SKM-1 treated with dmso at 0.1 percent for 144 hours (cell line): Measurements from ENCODE around the gene ITGAD.

Experiments used
- DNase-seq: peaks from one replicate; lab custom pipeline; 2025; ENCODE audit not compliant: unreplicated experiment; lab: John Stamatoyannopoulos, UW

The ITGAD gene

DNA sequence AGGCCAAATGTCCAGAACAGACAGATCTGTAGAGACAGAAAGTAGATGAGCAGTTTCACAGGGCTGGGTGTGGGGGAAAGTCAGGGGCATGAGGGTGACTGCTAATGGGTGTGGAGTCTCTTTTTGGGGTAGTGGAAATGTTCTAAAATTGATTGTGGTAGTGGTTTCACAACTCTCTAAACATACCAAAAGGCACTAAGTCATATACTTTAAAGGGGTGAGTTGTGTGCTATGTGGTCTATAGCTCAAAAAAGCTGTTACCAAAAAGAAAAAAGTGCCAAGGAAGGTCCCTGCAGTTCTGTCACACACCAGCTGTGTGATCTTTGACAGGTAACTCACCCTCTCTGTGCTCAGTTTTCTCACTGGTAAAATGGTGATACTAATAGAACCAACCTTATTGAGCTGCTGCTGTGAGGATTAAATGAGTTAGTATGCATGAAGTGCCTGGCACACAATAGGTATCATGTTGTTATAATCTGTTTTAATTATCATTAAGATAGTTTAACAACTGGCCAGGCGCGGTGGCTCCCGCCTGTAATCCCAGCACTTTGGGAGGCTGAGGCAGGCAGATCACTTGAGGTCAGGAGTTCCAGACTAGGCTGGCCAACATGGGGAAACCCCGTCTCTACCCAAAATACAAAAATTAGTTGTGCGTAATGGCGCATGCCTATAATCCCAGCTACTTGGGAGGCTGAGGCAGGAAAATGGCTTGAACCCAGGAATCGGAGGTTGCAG lies 27.8 kb upstream of the ITGAD start:
- peak; percentile 41 for DNase-seq

DNA sequence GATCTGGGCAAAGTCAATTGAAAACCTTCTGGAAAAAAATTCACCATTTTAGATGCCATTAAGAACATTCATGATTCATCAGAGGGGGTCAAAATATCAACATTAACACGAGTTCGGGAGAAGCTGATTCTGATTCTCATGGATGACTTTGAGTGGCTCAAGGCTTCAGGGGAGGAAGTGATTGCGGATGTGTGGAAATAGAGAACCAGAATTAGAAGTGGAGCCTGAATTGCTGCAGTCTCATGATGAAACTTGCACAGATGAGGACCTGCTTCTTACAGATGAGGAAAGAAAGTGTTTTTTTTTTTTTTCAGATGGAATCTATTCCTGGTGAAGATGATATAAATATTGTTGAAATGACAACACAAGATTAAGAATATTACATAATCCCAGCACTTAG lies 25.3 kb upstream of the ITGAD start:
- peak; percentile 91 for DNase-seq

DNA sequence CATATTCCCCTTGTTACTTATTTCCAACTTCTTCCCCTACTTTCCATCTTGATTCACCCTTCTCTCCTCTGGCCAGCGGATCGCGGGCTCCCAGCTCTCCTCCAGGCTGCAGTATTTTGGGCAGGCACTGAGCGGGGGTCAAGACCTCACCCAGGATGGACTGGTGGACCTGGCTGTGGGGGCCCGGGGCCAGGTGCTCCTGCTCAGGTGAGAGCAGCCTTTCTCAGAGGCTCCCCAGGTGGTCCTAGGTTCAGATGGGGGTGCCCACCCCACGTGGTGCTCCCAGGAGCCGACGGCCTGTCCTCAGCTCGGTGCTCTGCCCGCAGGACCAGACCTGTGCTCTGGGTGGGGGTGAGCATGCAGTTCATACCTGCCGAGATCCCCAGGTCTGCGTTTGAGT lies 22.1 kb upstream of the ITGAD start:
- DNase-seq = no peak

DNA sequence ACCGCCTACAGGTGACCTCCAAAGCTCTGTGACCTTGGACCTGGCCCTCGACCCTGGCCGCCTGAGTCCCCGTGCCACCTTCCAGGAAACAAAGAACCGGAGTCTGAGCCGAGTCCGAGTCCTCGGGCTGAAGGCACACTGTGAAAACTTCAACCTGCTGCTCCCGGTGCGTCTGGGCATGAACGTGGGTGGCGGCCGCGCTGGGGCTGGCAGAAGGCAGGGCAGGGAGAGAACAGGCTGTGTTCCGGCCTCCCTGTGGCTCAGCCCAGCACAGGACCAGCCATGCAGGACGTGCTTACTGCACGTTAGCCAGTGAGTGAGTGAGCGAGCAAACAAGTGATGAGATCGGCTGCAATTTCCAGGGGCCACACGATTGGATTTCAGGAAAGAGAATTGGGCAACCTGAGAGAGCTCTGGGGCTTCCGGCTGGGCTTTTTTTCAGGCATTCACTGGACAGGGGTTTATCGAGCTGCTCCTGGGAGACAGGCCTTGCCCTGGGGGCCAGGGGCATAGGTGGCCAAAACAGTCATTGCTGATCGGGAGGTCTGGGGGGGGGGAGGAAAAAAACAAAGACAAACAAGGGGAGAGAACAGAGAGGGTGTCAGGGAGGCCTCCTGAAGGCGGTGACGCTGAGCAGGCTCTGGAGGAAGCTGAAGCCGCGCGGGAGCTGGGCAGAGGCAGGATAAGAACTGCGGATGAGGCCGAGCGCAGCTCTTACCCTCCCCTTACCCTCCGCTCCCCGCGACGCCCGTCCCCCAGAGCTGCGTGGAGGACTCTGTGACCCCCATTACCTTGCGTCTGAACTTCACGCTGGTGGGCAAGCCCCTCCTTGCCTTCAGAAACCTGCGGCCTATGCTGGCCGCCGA lies 21.3 kb upstream of the ITGAD start:
- no peak for DNase-seq

DNA sequence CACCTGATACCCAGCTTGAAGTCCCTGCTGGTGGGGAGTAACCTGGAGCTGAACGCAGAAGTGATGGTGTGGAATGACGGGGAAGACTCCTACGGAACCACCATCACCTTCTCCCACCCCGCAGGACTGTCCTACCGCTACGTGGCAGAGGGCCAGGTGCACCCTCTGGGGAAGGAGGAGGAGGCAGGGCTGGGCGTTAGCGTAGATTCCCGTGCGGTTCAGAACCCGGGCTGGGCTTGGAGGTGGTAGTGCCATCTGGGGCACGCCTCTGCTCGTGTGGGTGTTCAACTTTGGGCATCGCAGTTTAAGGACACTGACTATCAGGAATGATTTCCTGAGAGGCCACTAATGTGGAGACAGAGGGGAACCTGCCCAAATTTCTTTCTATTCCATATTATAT lies 19.9 kb upstream of the ITGAD start:
- DNase-seq = no peak

DNA sequence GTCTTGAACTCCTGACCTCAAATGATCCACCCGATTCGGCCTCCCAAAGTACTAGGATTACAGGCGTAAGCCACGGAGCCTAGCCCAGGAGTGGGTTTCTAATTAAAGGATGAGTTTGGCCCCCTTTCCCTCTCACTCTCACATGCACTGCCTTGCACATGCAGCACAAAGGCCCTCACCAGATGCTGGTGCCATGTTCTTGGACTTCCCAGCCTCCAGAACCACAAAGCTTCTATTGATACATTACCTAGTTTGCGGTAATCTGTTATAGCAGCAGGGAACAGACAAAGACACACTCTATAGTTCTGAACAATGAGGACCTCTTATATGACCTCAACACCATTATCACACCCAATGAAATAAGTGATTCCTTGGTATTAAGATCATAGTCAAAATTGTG lies 17.9 kb upstream of the ITGAD start:
- DNase-seq = no peak

DNA sequence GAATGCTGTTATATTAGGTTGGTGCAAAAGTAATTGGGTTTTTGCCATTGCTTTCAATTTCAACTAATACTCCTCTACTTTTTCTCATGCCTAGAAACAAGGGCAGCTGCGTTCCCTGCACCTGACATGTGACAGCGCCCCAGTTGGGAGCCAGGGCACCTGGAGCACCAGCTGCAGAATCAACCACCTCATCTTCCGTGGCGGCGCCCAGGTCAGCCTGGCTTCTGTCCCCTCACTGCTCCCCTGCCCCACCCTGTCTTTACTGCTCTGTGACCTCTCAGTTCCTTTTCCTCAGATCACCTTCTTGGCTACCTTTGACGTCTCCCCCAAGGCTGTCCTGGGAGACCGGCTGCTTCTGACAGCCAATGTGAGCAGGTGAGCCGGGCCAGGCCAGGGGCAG lies 16.4 kb upstream of the ITGAD start:
- DNase-seq = no peak

DNA sequence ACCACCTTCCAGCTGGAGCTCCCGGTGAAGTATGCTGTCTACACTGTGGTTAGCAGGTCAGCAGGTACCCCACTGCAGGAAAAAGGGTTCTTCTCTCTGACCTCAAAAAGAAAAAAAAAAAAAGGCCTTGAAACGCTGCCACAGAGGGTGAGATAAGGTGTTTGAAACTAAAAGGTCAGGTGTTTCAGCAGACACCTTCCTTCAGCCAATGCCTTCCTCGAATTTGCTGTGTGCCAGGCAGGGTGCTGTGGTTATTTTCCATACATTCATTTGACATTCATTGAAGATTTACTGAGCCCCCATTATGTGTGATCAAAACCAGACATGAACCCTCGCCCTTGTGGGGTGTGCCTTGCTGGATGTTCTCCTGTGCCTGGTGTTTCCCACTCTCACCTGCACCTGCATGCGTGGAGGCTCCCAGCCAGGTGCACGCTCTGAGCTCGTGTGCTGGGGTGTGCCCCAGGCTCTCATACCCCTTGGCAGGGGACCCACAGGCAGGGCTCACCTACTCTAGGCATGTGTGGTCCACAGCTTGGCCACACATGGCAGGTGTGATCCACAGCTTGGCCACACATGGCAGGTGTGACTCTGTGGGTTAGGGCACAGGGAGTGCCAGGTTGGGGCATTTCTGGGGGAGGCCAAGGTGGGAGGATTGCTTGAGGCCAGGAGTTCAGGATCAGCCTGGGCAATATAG lies 15.8 kb upstream of the ITGAD start:
- no peak for DNase-seq

DNA sequence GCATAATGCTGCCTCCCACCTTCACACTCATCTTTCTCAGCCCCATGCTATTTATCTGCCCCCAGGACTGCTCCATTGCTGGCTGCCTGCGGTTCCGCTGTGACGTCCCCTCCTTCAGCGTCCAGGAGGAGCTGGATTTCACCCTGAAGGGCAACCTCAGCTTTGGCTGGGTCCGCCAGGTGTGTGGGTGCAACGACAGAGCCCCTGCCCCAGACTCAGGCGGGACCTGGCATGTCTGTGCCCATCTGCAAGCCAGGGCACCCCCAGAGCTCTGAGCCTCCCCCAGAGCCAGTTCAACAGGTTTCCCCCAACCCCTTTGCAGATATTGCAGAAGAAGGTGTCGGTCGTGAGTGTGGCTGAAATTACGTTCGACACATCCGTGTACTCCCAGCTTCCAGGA lies 12.9 kb upstream of the ITGAD start:
- DNase-seq = no peak

DNA sequence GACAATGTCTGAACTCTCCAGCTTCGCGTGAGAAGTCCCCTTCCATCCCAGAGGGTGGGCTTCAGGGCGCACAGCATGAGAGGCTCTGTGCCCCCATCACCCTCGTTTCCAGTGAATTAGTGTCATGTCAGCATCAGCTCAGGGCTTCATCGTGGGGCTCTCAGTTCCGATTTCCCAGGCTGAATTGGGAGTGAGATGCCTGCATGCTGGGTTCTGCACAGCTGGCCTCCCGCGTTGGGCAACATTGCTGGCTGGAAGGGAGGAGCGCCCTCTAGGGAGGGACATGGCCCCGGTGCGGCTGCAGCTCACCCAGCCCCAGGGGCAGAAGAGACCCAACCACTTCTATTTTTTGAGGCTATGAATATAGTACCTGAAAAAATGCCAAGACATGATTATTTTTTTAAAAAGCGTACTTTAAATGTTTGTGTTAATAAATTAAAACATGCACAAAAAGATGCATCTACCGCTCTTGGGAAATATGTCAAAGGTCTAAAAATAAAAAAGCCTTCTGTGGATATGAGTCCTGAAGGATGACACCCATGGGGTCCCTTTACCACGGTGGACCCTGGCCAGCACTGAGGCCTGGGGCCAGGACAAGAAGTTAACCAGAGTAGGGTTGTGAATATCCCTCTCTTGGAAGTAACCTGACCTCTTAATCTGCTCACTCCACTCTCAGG lies 10.5 kb upstream of the ITGAD start:
- peak; percentile 73 for DNase-seq

DNA sequence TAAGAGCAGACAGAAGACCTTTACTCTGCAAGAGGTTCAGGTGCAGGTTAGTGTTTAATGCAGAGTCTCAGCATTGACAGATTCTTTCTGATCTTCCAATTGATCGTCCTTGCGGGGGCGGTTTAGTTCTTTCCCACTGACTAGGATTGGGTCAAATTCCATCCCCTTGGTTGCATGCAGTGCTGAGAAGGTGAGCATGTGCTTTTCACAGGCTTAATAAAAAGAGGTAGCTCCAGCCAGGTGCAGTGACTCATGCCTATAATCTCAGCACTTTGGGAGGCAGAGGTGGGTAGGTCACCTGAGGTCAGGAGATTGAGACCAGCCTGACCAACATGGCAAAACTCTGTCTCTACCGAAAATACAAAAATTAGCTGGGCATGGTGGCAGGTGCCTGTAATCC lies 7.5 kb upstream of the ITGAD start:
- no peak for DNase-seq

DNA sequence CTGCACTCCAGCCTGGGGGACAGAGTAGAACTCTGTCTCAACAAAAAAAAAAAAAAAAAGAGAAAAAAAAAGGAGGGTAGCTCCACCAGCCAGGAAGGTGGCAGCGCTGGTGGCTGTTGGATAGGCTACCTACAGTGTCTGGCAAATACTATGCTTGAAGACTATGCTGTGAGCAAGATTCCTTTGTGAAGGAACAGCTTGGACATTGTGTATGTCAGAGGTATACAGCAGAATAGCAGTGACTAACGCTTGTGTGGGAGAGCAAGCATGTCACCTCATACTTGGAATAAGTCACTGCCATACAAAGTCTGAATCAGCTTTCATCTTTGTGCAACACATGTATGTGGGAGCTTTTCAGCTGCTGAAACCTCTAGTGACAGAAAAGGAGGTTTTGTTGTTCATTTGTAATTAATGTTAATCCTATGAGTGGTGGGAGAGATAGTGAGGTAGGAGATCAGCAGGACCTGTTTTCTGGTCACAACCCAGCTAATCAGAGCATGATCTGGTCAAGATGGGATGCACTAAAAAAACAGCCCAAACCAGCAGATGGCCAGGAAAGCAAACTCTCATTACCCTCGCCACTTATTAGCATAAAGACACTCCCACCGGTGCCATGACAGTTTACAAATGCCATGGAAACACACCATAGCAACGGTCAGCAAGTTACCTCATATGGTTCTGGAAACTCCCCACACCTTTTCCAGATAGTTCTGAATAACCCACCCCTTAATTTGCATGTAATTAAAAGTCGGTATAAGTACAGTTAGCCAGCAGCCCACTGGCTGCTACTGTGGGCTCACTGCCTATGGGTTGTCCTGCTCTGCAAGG lies 6.8 kb upstream of the ITGAD start:
- DNase-seq = no peak

DNA sequence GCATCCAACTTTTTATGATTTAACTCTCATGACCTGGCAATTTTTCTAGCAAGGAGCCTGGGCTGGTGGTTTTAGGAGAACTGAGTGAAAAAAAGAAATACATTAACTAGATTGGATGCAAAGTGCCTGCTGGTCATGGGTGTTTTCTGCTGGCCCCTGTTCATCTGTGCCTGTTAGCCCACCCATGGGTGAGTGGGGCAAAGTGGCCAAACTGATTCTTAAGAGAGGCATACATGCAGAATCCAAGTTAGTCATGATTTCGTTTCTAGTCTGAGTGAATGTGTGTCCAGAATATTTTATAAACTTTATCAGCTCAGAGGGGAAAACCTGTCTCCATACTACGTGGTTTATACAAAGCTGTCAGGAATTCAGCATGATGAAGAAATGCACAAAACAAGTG lies 4.6 kb upstream of the ITGAD start:
- no peak for DNase-seq

DNA sequence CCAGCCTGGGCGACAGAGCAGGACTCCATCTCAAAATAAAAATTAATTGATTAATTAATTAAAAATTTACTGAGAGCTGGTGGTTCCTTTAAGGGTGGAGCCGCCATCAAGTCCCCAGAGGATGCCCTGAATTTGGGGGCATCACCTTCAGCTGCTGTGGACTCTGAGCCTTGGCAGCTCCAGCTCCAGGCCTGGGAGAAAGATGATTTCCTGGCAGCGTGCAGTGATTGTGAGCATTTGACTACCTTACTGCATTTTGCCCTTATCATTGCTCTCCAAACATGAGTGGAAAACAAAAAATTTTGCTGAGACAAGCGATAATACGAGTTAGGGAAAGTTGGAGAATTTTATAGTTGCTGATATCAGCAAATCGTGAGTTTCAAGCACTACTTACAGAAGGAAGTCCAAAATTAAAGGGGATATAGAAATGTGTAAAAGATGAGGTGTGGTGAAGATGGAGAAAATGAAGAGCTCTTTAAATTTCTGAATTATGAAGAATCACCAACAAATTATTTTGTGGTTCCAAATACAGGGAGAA lies 2.6 kb upstream of the ITGAD start:
- no peak for DNase-seq

DNA sequence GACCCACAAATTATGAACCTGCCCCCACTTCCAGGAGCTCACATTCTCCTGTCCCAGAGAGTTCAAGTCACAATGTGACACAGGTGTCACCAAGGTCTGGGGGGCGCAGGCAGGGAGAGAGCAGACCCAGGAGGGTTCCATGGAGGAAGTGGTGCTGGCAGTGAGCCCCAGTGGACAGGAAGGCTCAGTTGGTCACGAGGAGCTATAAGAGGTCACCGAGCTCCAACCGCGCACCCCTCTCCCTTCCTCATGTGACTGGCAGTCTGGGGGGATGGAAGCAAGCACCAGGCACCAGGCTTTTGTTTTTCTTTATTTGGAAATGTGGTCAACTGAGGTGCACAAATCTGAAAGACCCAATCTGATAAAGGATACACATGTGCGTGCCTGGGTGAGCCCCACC lies 2.5 kb downstream of the ITGAD start:
- no peak for DNase-seq

DNA sequence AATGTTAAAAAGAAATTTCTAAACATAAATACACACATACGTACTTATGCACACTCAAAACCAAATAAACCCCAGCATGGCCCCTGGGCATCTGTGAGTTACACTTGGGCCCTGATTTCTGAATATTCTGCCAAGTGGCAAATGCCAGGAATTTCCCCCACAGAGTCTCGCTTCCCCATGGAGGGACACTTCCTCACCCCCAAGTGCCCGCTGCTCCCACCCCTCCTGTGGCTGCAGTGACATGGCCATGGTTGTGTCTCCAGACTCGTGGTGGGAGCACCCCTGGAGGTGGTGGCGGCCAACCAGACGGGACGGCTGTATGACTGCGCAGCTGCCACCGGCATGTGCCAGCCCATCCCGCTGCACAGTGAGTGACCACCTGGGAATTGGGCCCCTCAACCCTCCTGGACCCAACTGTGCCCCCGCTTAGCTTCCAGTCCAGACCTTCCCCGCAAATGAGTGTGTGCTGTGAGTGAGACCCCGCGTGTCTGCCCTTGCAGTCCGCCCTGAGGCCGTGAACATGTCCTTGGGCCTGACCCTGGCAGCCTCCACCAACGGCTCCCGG lies 4.0 kb downstream of the ITGAD start:
- DNase-seq = no peak

DNA sequence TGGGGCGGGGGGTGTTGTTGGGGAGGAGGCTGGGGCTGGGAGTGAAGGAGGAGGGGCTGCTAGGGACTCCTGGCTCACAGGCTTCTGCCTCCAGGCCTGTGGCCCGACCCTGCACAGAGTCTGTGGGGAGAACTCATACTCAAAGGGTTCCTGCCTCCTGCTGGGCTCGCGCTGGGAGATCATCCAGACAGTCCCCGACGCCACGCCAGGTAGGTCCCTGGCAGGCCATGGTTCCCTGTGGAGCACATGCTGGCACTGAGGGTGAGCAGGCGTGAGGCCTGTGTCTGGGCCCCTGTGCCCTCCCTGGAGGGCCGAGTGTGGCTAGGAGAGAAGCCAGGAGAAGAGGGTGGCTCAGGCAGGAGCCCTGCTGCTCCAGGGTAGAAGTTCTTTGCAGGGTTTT lies 4.6 kb downstream of the ITGAD start:
- DNase-seq = no peak

DNA sequence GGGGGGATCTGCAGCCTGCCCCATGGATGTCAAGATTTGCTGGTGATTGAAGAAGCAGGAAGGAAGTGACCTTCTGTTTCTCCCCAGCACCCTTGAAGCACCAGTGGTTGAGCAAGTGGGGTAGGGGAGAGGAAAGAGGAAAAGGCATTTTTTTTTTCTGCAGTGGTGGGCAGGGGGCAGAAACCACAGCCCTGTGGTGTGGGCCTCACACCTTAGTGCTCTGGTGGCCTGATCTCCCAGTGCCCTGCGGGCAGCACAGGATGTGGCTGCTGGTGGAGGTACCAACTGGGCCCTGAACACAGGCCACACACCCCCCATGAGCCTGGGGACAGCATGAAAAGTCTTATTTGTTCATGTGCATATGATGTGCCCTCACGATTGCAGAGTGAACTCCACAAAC lies 7.1 kb downstream of the ITGAD start:
- DNase-seq = peak; percentile 87

DNA sequence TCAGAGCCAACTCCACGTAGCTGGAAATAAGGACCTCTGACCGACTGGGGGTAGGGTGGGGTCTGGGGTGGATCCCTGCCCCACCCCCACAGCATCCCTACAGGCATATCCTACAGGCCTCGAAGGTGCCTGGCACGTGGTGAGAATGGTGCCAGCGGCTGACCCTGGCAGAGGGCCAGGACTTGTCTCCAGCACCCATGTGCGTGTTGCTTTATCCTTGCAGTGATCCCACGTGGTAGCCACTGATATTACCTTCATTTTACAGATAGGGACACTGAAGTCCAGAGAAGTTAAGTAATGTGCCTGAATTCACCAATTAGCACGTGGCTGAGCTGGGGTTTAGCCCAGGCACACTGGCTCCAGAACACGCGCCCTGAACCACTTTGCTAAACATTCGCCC lies 8.3 kb downstream of the ITGAD start:
- no peak for DNase-seq

DNA sequence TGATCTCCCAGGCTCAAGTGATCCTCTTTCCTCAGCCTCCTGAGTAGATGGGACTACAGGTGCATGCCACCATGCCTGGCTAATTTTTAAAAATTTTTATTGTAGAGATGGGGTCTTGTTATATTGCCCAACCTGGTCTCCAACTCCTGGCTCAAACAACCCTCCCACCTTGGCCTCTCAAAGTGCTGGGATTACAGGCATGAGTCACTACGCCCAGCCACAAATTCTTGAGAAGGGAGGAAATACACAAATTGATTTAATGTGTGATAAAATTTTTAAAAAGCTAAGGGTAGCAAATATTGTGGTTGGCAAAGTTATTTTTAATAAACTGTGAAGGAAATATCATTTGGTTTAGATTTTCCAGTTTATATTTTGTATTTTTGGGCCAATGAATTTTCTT lies 9.6 kb downstream of the ITGAD start:
- no peak for DNase-seq
